ENCODE measurements around the gene STT3B.

The STT3B gene

DNA sequence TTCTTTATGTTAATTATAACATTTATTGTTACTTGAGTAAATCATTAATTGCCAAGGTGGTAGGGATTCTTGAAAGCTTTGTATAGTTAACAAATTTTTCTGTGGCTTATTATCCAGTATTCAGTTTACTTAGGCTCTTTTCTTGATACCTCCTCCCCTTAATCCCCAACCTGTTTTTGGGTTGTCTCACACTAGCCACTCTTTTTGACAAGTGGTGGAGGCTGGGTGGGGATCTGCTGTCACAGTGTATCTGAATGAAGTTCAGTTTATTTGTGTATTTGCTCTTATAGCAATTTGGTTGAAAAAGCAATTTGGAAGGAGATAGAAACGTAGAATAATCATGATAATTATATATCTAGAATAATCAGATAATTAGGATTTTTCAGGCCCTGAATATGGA, 43.8 kb downstream of the STT3B start:
- TF ChIP-seq CTCF (IDR thresholded peaks at IDR 0.05; ENCODE audit: low read depth, low read length): no peak
- no peak overlapping the region for H3K4me3 ChIP-seq (ENCODE audit: low read depth, low read length)

DNA sequence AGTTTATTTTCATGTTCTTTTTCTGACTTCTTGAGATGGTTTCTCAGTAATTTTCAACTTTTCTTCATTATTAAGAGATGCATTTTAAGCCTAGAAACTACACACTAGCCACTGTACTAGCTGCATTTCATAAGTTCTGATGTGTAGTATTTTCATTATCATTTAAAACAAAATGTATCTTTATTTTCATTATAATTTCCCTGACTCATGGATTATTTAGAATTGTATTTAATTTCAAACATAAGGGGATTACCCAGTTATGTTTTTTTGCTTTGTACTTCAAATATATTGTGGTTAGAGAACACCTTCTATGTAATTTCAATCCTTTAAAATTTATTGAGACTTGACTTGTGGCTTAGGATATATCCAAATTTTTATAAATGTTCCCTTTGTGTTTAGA, 44.5 kb downstream of the STT3B start:
- no peak overlapping the region for H3K4me3 ChIP-seq (ENCODE audit: low read depth, low read length)
- no peak for TF ChIP-seq CTCF (IDR thresholded peaks at IDR 0.05; ENCODE audit: low read depth, low read length)

DNA sequence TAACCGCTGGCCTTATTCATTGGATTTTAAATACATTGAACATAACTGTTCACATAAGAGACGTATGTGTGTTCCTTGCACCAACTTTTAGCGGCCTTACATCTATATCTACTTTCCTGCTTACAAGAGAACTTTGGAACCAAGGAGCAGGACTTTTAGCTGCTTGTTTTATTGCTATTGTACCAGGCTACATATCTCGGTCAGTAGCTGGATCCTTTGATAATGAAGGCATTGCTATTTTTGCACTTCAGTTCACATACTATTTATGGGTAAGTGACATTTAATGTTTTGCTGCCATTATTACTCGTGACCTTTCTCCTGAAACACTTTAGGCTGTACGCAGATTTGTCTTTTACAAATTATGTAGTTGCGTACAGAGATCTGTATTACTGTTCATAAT, 47.1 kb downstream of the STT3B start:
- TF ChIP-seq CTCF (IDR thresholded peaks at IDR 0.05; ENCODE audit: low read depth, low read length): no peak
- no peak overlapping the region for H3K4me3 ChIP-seq (ENCODE audit: low read depth, low read length)

DNA sequence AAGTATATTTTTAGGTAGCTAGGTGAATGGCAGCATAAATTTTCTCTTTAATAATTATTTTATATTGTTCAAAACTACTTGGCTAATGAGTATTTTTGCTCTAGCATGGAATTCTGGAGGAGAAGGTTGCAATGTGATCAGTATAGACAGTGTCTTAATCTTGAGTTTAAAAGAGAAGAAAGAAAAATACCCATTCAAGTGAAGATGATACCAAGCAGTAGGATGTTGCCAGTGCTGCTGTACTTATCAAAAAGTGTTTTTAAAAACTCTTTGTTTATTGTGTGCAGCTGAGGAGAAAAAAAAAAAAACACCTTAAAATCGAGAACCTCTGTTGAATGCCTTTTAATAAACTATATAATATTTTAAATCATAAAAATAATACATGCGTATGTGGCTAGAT, 47.9 kb downstream of the STT3B start:
- no peak for TF ChIP-seq CTCF (IDR thresholded peaks at IDR 0.05; ENCODE audit: low read depth, low read length)
- no peak overlapping the region for H3K4me3 ChIP-seq (ENCODE audit: low read depth, low read length)

DNA sequence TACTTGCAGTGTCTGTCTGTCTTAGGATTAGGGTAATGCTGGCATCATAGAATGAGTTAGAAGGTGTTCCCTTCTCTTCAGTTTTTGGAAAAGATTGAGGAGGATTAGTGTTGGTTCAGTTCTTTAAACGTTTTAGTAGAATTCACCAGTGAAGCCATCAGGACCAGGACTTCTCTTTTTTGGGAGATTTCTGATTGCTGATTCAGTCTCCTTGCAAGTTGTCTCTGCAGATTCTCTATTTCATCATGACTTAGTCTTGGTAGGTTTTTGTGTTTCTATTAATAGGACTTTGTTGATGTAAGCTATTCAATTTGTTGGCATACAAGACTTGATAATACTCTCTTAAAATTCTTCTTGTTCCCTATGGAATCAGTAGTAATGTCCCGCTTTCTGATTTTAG, 48.9 kb downstream of the STT3B start:
- TF ChIP-seq CTCF (IDR thresholded peaks at IDR 0.05; ENCODE audit: low read depth, low read length): no peak
- H3K4me3 ChIP-seq (ENCODE audit: low read depth, low read length): no peak overlapping the region

DNA sequence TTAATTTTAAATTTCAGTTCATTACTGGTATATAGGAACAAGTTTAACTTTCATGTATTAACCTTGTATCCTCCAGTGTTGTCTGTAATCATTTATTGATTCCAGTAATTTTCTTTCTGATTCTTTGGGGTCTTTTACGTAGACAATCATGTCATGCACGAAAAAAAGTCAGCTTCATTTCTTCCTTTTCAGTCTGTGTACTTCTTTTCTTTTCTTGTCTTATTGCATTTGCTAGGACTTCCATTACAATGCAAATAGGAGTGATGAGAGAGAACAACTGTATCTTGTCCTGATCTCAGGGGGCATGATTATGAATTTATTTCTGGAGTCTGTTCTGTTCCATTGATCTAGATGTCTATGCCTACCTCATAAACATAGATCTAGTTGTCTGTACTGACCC, 56.5 kb downstream of the STT3B start:
- no peak overlapping the region for H3K4me3 ChIP-seq (ENCODE audit: low read depth, low read length)
- no peak for TF ChIP-seq CTCF (IDR thresholded peaks at IDR 0.05; ENCODE audit: low read depth, low read length)

DNA sequence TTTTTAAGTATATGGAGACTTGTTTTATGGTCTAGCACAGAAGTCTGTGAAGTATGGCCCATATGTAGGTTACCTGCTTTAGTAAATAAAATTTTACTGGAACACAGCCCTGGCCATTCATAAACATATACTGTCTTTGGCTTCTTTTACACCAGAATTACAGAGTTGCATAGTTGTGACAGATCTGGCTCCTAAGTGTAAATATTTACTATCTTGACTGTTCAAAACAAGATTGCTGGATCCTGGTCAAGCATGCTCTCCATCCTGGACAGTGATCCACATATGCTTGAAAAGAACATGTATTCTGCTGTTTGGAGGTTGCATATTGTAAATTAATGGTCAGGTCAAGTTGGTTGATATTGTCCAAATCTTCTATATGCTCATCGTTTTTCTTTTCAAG, 57.9 kb downstream of the STT3B start:
- no peak for TF ChIP-seq CTCF (IDR thresholded peaks at IDR 0.05; ENCODE audit: low read depth, low read length)
- no peak overlapping the region for H3K4me3 ChIP-seq (ENCODE audit: low read depth, low read length)
